Measurements from ENCODE around the gene ERCC6L2.

The ERCC6L2 gene, protein sequence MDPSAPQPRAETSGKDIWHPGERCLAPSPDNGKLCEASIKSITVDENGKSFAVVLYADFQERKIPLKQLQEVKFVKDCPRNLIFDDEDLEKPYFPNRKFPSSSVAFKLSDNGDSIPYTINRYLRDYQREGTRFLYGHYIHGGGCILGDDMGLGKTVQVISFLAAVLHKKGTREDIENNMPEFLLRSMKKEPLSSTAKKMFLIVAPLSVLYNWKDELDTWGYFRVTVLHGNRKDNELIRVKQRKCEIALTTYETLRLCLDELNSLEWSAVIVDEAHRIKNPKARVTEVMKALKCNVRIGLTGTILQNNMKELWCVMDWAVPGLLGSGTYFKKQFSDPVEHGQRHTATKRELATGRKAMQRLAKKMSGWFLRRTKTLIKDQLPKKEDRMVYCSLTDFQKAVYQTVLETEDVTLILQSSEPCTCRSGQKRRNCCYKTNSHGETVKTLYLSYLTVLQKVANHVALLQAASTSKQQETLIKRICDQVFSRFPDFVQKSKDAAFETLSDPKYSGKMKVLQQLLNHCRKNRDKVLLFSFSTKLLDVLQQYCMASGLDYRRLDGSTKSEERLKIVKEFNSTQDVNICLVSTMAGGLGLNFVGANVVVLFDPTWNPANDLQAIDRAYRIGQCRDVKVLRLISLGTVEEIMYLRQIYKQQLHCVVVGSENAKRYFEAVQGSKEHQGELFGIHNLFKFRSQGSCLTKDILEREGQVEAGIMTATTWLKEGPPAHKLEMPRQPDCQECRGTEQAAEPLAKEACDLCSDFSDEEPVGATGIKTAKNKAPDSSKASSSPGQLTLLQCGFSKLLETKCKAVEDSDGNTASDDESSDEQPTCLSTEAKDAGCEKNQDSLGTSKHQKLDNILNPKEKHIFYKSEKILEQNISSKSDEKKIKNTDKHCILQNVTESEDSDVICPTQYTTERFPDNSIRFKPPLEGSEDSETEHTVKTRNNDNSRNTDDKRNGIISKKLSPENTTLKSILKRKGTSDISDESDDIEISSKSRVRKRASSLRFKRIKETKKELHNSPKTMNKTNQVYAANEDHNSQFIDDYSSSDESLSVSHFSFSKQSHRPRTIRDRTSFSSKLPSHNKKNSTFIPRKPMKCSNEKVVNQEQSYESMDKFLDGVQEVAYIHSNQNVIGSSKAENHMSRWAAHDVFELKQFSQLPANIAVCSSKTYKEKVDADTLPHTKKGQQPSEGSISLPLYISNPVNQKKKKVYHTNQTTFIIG (N-terminal part only)

DNA sequence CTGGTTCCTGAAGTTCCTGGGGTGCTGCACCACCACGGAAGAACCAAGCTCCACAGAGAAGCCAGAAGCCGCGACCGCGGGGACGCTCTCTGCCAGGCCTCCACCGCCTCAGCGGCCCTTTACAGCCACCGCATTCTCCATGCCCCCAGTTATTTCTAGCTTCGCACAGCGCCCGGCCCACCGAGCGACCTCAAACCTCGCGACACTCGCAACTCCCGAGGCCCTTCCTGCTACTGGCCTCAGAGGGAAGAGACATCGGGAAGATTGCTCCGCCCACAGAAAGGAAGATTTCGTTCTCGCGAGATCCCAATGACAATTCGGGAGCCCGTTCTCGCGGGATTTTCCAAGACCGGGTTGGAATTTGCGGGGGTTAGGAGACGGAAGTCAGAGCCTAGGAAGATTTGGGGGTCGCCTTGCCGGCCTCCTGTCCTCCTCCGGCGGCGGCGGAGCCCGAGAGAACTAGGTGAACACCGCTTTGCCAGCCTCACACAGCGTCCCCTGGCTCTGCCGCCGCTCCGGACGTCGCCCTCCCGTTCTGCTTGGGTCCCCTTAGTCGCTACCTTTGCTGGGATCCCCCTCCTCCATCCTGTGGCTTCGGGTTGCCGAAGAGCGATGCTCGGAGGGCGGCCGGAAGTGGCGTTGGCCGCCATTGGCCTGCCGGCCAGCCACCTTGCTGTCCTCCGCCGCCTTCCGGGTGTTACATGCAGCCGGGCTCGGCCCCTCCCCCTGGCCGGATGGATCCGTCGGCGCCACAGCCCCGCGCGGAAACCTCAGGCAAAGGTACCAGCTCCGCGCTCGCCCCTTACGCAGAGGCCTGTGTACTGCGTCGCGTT, at the start of gene ERCC6L2:
TSS of gene ERCC6L2 (plus strand) at position 387 of the 833 bp plus-strand sequence. CDS start at position 735, 348 bp downstream.
- DNase-seq (ENCODE audit: extremely low read depth, low read depth) = peak; percentile 94
- TF ChIP-seq, protein P1, sequence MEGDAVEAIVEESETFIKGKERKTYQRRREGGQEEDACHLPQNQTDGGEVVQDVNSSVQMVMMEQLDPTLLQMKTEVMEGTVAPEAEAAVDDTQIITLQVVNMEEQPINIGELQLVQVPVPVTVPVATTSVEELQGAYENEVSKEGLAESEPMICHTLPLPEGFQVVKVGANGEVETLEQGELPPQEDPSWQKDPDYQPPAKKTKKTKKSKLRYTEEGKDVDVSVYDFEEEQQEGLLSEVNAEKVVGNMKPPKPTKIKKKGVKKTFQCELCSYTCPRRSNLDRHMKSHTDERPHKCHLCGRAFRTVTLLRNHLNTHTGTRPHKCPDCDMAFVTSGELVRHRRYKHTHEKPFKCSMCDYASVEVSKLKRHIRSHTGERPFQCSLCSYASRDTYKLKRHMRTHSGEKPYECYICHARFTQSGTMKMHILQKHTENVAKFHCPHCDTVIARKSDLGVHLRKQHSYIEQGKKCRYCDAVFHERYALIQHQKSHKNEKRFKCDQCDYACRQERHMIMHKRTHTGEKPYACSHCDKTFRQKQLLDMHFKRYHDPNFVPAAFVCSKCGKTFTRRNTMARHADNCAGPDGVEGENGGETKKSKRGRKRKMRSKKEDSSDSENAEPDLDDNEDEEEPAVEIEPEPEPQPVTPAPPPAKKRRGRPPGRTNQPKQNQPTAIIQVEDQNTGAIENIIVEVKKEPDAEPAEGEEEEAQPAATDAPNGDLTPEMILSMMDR (IDR thresholded peaks at IDR 0.05; ENCODE audit: low read depth, low read length) = no peak

DNA sequence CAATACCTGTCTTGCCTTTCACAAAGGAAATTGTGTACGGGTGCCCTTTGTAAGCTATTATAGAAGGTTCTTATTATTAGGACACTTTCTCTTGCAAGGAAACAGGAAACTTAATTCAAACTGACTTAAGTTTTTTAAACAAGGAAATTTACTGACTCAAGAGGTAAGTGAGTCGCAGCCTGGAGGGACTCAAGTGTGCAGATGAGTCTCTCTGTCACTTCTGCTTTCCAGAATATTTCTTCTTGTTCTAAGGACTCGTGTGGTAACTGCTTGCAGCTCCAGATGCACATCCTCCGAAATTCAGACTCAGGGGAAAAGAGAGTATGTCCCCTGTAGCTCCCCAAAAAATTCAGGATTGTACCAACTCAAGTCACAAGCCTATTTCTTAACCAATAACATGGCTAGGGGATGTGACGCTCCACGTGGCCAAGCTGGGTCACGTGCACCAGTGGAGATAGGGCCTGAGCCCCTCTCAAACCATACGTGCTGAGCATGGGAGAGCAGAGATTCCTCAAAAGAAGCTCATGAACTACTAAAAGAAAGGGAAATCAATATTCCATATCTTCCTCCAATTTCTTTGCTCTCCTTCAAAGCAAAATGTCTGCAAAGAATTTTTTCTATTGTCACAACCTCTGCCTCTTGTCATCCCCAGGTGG, 49.2 kb upstream of the ERCC6L2 start:
- TF ChIP-seq, protein P1 (IDR thresholded peaks at IDR 0.05; ENCODE audit: low read depth, low read length) = no peak
- DNase-seq (ENCODE audit: extremely low read depth, low read depth) = no peak

DNA sequence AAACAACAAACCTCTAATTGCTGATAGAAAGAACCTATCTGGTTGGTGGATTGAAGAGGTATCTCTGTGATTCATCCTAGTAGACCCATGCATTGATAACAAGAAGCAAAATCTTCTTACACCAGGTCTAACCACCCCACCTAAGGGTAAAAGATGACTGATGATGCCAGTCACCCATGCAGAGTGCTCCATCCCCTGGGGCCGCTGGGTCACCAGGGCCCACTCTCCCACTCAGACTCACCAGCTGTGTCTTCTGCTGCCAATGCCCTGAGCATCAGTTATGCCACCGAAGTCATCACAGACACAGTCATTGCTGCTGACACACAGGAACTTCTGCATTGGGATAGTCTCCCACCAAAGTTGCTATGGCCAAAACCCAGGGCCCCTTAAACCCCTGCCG, 44.7 kb upstream of the ERCC6L2 start:
- TF ChIP-seq, protein P1 (IDR thresholded peaks at IDR 0.05; ENCODE audit: low read depth, low read length) = no peak
- no peak for DNase-seq (ENCODE audit: extremely low read depth, low read depth)

DNA sequence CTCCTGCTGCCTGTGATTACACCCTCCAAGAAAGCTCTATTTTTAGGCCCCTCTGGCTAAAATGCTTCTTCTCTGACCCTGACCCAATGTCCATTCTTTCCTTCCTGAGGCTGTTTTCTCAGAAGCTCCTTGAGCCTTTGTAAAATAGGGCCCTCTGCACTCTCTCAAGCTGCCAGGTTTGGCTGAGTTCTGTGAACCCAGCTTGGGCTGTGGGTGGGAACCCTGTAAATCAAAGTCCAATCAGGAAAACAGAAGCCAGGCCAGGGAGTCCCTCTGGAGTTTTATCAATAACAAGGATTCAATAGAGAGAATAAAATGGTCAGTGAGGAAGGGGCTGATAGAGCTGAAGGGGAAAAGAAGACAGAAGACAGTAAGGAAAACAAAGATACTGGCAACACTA, 43.7 kb upstream of the ERCC6L2 start:
- DNase-seq (ENCODE audit: extremely low read depth, low read depth) = no peak
- TF ChIP-seq, protein P1 (IDR thresholded peaks at IDR 0.05; ENCODE audit: low read depth, low read length) = no peak

DNA sequence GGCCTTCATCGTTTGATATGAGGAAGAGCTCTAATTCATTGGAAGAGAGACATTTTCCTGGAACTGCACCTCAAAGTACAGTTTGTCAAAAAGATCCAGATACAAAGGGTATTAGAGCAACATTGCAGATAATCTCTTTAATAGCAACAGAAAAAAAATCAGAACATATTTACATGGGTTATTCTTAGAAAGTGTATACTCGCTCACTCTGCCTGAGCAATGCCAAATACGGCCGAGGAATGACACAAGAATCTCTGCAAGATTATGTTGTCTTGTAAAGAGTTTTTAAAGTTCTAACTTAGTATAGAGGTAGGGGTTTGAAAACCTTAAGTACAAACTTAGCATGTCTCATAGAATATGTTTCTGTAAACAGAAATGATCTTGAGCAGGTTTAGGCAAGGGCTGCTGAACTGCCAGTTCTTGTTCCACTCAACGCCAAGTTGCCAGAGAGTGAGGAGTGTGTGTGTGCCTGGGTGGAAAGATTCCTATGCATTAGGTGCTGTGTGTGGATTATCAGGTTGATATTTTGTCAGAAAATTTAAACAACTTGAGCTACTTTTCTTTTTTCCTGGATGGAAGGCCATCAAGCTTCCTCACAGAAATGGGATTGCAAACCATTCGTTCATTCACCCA, 41.8 kb upstream of the ERCC6L2 start:
- TF ChIP-seq, protein P1 (IDR thresholded peaks at IDR 0.05; ENCODE audit: low read depth, low read length) = no peak
- DNase-seq (ENCODE audit: extremely low read depth, low read depth) = no peak

Data from AG09319 (cell line).